Body of pancreas (tissue), 4 donors: ENCODE results near the gene ERC1.

Experiments used
- POLR2A ChIP-seq, 3 donors: fragments of 450-650 bp; IDR thresholded peaks; one replicate each; pipeline ENCODE4 v1.6.1; 2016; ENCODE audit warnings: antibody characterized with exemption in 3 of 3, mild to moderate bottlenecking in 2 of 3
- TF ChIP-seq, protein P1 (sequence below), 7 experiments: fragments of 450-650 bp in 4 of 7; fragments of 200-600 bp in 3 of 7; sonication (generic) in 3 of 7; IDR thresholded peaks; one replicate each; pipeline ENCODE4 v1.5.1; 2016 to 2019; ENCODE audit warnings: antibody characterized with exemption in 7 of 7

DNA sequence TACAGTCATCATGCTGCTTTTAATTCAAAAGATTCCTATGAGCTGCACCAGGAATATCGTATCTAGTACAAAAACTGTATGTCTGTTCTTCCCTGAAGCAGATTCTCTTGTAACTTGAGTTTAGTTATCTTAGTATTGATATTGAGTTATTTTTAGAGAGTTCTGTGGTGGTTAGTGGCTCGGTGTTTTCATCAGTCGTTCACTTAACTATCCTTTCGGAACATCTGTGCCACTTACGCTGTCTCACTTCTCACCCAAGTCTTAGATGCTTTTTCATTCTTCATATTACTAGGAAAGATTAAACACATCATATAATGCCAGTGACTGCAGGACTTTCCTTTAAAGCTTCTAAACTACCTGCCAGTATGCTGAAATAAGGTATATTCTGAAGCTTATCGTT is 352.4 kb downstream of the ERC1 start:
- TF ChIP-seq, protein P1, sequence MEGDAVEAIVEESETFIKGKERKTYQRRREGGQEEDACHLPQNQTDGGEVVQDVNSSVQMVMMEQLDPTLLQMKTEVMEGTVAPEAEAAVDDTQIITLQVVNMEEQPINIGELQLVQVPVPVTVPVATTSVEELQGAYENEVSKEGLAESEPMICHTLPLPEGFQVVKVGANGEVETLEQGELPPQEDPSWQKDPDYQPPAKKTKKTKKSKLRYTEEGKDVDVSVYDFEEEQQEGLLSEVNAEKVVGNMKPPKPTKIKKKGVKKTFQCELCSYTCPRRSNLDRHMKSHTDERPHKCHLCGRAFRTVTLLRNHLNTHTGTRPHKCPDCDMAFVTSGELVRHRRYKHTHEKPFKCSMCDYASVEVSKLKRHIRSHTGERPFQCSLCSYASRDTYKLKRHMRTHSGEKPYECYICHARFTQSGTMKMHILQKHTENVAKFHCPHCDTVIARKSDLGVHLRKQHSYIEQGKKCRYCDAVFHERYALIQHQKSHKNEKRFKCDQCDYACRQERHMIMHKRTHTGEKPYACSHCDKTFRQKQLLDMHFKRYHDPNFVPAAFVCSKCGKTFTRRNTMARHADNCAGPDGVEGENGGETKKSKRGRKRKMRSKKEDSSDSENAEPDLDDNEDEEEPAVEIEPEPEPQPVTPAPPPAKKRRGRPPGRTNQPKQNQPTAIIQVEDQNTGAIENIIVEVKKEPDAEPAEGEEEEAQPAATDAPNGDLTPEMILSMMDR (IDR thresholded peaks at IDR 0.05) = no peak
- TF ChIP-seq POLR2A (IDR thresholded peaks at IDR 0.05) = no peak
